Measurements from ENCODE around the gene IGLON5. TPM values are rescaled to one million over a fixed set of nuclear protein-coding genes. Genes with fewer than 3 reads are reported as not detected.

The IGLON5 gene
- total RNA-seq, 1 experiment from 2014 or later: 41.2 TPM

DNA sequence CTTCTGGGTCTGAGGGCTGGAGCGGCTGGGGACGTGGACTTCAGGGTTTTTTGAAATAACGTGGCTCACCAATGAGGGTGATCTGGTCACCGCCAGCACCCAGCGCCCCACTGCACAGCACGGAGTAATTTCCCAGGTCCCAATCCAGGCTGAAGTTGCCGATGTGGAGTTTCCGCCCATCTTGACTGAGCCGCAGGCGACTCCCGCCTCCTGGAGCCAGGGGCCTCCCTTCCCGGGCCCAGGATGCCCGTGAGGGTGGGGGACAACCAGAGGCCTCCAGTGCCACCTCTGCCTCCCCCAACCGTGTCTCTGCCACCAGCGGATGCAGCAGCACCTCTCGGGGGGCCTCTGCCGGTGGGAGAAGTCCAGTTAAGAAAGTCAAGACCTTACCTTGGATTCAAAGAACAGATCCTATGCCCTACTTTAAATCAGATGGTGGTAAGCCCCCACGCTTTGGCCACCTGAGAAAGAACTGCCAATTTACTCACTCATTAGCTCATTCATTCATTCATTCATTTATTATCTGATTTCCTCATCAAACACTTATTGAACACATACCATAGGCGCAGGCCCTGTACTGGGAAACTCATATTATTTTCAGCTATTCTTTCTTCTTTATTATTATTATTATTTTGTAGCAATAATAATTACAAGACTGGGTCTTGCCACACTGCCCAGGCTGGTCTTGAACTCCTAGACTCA lies 26.6 kb downstream of the IGLON5 start:
- ChIA-PET CTCF (interaction anchor here (0.7 to 2.5 kb wide), 7 partner anchors 10 to 323 kb away, joined by 3 to 21 read pairs (median 5); no protein-coding TSS in a partner anchor), POLR2A (no interaction called here)
- DNase-seq (ENCODE audit: low spot score): no peak
- Mint-ChIP-seq H3K4me1 (peaks cover 29% of the 10 kb centered on the region), H3K9me3 (peaks cover 11% of the 10 kb centered on the region), H3K27me3 (ENCODE audit: low read depth) (peaks cover 24% of the 10 kb centered on the region), H3K4me3 (peak overlapping the region; percentile 89), H3K36me3 (peaks cover 23% of the 10 kb centered on the region), H3K27ac (no peak overlapping the region)
- ATAC-seq: no peak
- TF ChIP-seq, protein P1, sequence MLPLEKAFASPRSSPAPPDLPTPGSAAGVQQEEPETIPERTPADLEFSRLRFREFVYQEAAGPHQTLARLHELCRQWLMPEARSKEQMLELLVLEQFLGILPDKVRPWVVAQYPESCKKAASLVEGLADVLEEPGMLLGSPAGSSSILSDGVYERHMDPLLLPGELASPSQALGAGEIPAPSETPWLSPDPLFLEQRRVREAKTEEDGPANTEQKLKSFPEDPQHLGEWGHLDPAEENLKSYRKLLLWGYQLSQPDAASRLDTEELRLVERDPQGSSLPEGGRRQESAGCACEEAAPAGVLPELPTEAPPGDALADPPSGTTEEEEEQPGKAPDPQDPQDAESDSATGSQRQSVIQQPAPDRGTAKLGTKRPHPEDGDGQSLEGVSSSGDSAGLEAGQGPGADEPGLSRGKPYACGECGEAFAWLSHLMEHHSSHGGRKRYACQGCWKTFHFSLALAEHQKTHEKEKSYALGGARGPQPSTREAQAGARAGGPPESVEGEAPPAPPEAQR (CRISPR knock-in tag; IDR thresholded peaks at IDR 0.05): no peak
- TF ChIP-seq, protein P2, sequence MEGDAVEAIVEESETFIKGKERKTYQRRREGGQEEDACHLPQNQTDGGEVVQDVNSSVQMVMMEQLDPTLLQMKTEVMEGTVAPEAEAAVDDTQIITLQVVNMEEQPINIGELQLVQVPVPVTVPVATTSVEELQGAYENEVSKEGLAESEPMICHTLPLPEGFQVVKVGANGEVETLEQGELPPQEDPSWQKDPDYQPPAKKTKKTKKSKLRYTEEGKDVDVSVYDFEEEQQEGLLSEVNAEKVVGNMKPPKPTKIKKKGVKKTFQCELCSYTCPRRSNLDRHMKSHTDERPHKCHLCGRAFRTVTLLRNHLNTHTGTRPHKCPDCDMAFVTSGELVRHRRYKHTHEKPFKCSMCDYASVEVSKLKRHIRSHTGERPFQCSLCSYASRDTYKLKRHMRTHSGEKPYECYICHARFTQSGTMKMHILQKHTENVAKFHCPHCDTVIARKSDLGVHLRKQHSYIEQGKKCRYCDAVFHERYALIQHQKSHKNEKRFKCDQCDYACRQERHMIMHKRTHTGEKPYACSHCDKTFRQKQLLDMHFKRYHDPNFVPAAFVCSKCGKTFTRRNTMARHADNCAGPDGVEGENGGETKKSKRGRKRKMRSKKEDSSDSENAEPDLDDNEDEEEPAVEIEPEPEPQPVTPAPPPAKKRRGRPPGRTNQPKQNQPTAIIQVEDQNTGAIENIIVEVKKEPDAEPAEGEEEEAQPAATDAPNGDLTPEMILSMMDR (IDR thresholded peaks at IDR 0.05): no peak
- TF ChIP-seq, protein P3, sequence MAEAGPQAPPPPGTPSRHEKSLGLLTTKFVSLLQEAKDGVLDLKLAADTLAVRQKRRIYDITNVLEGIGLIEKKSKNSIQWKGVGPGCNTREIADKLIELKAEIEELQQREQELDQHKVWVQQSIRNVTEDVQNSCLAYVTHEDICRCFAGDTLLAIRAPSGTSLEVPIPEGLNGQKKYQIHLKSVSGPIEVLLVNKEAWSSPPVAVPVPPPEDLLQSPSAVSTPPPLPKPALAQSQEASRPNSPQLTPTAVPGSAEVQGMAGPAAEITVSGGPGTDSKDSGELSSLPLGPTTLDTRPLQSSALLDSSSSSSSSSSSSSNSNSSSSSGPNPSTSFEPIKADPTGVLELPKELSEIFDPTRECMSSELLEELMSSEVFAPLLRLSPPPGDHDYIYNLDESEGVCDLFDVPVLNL (CRISPR knock-in tag; IDR thresholded peaks at IDR 0.05; ENCODE audit: borderline replicate concordance, low read depth): no peak
- TF ChIP-seq NFYB (CRISPR knock-in tag; conservative IDR thresholded peaks at IDR 0.05; ENCODE audit: low read depth) (no peak), JAZF1 (CRISPR knock-in tag; IDR thresholded peaks at IDR 0.05) (no peak), NFE2L1 (CRISPR knock-in tag; IDR thresholded peaks at IDR 0.05) (no peak), ZNF138 (CRISPR knock-in tag; conservative IDR thresholded peaks at IDR 0.05) (no peak), TEAD1 (CRISPR knock-in tag; IDR thresholded peaks at IDR 0.05) (no peak), PRRX2 (CRISPR knock-in tag; IDR thresholded peaks at IDR 0.05) (no peak)
- TF ChIP-seq, protein P4, sequence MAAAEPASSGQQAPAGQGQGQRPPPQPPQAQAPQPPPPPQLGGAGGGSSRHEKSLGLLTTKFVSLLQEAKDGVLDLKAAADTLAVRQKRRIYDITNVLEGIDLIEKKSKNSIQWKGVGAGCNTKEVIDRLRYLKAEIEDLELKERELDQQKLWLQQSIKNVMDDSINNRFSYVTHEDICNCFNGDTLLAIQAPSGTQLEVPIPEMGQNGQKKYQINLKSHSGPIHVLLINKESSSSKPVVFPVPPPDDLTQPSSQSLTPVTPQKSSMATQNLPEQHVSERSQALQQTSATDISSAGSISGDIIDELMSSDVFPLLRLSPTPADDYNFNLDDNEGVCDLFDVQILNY (CRISPR knock-in tag; IDR thresholded peaks at IDR 0.05): no peak
- TF ChIP-seq, protein P5, sequence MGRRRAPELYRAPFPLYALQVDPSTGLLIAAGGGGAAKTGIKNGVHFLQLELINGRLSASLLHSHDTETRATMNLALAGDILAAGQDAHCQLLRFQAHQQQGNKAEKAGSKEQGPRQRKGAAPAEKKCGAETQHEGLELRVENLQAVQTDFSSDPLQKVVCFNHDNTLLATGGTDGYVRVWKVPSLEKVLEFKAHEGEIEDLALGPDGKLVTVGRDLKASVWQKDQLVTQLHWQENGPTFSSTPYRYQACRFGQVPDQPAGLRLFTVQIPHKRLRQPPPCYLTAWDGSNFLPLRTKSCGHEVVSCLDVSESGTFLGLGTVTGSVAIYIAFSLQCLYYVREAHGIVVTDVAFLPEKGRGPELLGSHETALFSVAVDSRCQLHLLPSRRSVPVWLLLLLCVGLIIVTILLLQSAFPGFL (CRISPR knock-in tag; IDR thresholded peaks at IDR 0.05; ENCODE audit: borderline replicate concordance): no peak
- TF ChIP-seq, protein P6, sequence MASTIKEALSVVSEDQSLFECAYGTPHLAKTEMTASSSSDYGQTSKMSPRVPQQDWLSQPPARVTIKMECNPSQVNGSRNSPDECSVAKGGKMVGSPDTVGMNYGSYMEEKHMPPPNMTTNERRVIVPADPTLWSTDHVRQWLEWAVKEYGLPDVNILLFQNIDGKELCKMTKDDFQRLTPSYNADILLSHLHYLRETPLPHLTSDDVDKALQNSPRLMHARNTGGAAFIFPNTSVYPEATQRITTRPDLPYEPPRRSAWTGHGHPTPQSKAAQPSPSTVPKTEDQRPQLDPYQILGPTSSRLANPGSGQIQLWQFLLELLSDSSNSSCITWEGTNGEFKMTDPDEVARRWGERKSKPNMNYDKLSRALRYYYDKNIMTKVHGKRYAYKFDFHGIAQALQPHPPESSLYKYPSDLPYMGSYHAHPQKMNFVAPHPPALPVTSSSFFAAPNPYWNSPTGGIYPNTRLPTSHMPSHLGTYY (CRISPR knock-in tag; IDR thresholded peaks at IDR 0.05): no peak
- TF ChIP-seq, protein P7, sequence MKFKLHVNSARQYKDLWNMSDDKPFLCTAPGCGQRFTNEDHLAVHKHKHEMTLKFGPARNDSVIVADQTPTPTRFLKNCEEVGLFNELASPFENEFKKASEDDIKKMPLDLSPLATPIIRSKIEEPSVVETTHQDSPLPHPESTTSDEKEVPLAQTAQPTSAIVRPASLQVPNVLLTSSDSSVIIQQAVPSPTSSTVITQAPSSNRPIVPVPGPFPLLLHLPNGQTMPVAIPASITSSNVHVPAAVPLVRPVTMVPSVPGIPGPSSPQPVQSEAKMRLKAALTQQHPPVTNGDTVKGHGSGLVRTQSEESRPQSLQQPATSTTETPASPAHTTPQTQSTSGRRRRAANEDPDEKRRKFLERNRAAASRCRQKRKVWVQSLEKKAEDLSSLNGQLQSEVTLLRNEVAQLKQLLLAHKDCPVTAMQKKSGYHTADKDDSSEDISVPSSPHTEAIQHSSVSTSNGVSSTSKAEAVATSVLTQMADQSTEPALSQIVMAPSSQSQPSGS (CRISPR knock-in tag; IDR thresholded peaks at IDR 0.05; ENCODE audit: borderline replicate concordance, low read depth): no peak
- TF ChIP-seq, protein P8, sequence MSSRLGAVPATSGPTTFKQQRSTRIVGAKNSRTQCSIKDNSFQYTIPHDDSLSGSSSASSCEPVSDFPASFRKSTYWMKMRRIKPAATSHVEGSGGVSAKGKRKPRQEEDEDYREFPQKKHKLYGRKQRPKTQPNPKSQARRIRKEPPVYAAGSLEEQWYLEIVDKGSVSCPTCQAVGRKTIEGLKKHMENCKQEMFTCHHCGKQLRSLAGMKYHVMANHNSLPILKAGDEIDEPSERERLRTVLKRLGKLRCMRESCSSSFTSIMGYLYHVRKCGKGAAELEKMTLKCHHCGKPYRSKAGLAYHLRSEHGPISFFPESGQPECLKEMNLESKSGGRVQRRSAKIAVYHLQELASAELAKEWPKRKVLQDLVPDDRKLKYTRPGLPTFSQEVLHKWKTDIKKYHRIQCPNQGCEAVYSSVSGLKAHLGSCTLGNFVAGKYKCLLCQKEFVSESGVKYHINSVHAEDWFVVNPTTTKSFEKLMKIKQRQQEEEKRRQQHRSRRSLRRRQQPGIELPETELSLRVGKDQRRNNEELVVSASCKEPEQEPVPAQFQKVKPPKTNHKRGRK (CRISPR knock-in tag; IDR thresholded peaks at IDR 0.05; ENCODE audit: borderline replicate concordance): no peak

Measured in WTC11 (cell line).